HL-60 (cell line): ENCODE results near the gene IQCK.

ENCODE experiments used
- GABPA ChIP-seq: IDR thresholded peaks from 2 replicates; pipeline ENCODE4 v1.6.1; 2012; ENCODE audit warnings: low read depth
- POLR2AphosphoS5 ChIP-seq: IDR thresholded peaks from 2 replicates; pipeline ENCODE4 v1.6.1; 2012; ENCODE audit warnings: low read depth
- SPI1 ChIP-seq: IDR thresholded peaks from 2 replicates; pipeline ENCODE4 v1.6.1; 2012; ENCODE audit warnings: low read depth, mild to moderate bottlenecking, borderline replicate concordance
- TF ChIP-seq, protein P1 (sequence below): IDR thresholded peaks from one replicate; pipeline ENCODE4 v1.5.1; 2011; ENCODE audit warnings: low read length, control low read depth, inconsistent platforms; ENCODE audit not compliant: insufficient read depth
- TF ChIP-seq, protein P2 (sequence below): IDR thresholded peaks from 2 replicates; pipeline ENCODE4 v1.6.1; 2012; ENCODE audit warnings: low read depth; ENCODE audit not compliant: insufficient replicate concordance

DNA sequence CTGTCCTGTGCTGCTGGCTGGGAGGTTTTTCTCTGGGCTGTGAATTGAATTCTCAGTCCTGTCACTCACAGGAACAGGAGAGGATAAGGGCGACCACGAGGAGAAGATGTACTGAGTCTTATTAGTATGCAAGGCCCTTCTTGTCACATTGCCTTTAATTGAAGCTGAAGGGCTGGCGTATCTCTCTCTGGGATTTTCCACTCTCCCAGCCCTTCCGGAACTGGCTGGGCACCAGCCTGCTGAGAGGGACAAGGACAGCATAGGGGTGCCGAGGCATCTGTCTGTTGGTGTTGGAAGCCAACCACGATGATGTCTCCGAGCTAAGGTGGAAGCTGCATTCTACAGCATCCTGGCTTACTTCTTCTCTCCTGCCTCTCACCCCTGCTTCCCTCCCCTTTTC lies 133.4 kb downstream of the IQCK start:
- TF ChIP-seq, protein P1, sequence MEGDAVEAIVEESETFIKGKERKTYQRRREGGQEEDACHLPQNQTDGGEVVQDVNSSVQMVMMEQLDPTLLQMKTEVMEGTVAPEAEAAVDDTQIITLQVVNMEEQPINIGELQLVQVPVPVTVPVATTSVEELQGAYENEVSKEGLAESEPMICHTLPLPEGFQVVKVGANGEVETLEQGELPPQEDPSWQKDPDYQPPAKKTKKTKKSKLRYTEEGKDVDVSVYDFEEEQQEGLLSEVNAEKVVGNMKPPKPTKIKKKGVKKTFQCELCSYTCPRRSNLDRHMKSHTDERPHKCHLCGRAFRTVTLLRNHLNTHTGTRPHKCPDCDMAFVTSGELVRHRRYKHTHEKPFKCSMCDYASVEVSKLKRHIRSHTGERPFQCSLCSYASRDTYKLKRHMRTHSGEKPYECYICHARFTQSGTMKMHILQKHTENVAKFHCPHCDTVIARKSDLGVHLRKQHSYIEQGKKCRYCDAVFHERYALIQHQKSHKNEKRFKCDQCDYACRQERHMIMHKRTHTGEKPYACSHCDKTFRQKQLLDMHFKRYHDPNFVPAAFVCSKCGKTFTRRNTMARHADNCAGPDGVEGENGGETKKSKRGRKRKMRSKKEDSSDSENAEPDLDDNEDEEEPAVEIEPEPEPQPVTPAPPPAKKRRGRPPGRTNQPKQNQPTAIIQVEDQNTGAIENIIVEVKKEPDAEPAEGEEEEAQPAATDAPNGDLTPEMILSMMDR, result no peak
- TF ChIP-seq, protein P2, sequence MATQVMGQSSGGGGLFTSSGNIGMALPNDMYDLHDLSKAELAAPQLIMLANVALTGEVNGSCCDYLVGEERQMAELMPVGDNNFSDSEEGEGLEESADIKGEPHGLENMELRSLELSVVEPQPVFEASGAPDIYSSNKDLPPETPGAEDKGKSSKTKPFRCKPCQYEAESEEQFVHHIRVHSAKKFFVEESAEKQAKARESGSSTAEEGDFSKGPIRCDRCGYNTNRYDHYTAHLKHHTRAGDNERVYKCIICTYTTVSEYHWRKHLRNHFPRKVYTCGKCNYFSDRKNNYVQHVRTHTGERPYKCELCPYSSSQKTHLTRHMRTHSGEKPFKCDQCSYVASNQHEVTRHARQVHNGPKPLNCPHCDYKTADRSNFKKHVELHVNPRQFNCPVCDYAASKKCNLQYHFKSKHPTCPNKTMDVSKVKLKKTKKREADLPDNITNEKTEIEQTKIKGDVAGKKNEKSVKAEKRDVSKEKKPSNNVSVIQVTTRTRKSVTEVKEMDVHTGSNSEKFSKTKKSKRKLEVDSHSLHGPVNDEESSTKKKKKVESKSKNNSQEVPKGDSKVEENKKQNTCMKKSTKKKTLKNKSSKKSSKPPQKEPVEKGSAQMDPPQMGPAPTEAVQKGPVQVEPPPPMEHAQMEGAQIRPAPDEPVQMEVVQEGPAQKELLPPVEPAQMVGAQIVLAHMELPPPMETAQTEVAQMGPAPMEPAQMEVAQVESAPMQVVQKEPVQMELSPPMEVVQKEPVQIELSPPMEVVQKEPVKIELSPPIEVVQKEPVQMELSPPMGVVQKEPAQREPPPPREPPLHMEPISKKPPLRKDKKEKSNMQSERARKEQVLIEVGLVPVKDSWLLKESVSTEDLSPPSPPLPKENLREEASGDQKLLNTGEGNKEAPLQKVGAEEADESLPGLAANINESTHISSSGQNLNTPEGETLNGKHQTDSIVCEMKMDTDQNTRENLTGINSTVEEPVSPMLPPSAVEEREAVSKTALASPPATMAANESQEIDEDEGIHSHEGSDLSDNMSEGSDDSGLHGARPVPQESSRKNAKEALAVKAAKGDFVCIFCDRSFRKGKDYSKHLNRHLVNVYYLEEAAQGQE, result no peak
- TF ChIP-seq POLR2AphosphoS5 (no peak), GABPA (no peak), SPI1 (no peak)
